Prostate gland (tissue), 2 donors: ENCODE results near the gene DAPP1.

Source experiments
- CTCF ChIP-seq, 4 experiments: fragments of 200-600 bp in 2 of 4; fragments of 450-650 bp in 2 of 4; sonication (generic) in 2 of 4; IDR thresholded peaks; 1 replicate in 3 of 4; 2 replicates in 1 of 4; pipeline ENCODE4 v1.5.1; 2016 to 2019; ENCODE audit warnings: antibody characterized with exemption in 4 of 4, mild to moderate bottlenecking in 2 of 4, moderate library complexity in 2 of 4
- POLR2A ChIP-seq: fragments of 450-650 bp; IDR thresholded peaks from one replicate; pipeline ENCODE4 v1.6.1; 2016; ENCODE audit warnings: antibody characterized with exemption, mild to moderate bottlenecking
- POLR2AphosphoS5 ChIP-seq: sonication (generic); formaldehyde crosslinking; IDR thresholded peaks from one replicate; pipeline ENCODE4 v1.6.1; 2017; ENCODE audit warnings: antibody characterized with exemption

GRCh38 chr4:99784842-99785241 is 31.8 kb upstream of the DAPP1 start:
- no peak for TF ChIP-seq POLR2A
- no peak for TF ChIP-seq CTCF (IDR thresholded peaks at IDR 0.05)
- TF ChIP-seq POLR2AphosphoS5, result no peak
